ENCODE results near the gene PRR32. TPM values are rescaled to one million over a fixed set of nuclear protein-coding genes. Genes with fewer than 3 reads are reported as not detected.

Gene PRR32
- total RNA-seq, 1 donor from 2014 or later: not detected

DNA sequence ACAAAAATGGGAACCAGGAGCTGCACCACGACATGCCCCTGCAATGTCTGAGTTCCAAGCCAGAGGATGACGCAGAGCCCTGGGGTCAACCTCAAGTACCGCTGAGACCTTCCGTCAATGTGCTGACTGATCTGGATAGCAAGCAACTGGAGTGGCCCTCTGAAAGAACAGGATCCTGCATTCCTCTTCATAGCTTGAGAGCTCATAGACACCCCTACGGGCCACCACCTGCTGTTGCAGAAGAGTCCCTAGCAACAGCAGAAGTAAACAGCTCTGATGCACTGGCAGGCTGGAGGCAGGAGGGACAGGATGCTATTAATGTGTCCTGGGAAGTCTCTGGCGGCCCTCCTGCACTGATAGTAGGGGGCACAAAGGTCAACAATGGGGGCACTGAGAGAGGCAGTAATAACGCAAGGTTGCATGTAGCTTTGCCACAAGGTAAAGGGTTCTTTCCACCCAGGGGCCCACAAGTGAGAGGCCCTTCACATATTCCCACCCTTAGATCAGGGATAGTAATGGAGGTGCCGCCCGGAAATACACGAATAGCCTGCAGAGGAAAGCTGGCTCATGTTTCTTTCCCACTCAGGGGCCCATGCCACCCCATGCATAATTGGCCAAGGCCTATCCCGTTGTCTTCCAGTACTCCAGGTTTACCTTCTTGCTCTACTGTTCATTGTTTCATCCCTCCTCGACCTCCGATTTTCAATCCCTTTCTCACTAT is 1.3 kb downstream of the PRR32 start:
- H3K9me3 ChIP-seq (replicated peaks): no peaks in the 10 kb centered on the region
- H3K27ac ChIP-seq (replicated peaks): peak overlapping the region; percentile 63
- intact Hi-C loops (cut with micrococcal nuclease): no loop called here
- no peaks in the 10 kb centered on the region for H3K36me3 ChIP-seq
- TF ChIP-seq, protein P1, sequence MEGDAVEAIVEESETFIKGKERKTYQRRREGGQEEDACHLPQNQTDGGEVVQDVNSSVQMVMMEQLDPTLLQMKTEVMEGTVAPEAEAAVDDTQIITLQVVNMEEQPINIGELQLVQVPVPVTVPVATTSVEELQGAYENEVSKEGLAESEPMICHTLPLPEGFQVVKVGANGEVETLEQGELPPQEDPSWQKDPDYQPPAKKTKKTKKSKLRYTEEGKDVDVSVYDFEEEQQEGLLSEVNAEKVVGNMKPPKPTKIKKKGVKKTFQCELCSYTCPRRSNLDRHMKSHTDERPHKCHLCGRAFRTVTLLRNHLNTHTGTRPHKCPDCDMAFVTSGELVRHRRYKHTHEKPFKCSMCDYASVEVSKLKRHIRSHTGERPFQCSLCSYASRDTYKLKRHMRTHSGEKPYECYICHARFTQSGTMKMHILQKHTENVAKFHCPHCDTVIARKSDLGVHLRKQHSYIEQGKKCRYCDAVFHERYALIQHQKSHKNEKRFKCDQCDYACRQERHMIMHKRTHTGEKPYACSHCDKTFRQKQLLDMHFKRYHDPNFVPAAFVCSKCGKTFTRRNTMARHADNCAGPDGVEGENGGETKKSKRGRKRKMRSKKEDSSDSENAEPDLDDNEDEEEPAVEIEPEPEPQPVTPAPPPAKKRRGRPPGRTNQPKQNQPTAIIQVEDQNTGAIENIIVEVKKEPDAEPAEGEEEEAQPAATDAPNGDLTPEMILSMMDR (IDR thresholded peaks at IDR 0.05; ENCODE audit: borderline replicate concordance): no peak
- H3K4me3 ChIP-seq: no peak overlapping the region
- DNase-seq: peak; percentile 31
- H3K4me1 ChIP-seq: no peaks in the 10 kb centered on the region
- H3K27me3 ChIP-seq (ENCODE audit: low read depth): no peaks in the 10 kb centered on the region

DNA sequence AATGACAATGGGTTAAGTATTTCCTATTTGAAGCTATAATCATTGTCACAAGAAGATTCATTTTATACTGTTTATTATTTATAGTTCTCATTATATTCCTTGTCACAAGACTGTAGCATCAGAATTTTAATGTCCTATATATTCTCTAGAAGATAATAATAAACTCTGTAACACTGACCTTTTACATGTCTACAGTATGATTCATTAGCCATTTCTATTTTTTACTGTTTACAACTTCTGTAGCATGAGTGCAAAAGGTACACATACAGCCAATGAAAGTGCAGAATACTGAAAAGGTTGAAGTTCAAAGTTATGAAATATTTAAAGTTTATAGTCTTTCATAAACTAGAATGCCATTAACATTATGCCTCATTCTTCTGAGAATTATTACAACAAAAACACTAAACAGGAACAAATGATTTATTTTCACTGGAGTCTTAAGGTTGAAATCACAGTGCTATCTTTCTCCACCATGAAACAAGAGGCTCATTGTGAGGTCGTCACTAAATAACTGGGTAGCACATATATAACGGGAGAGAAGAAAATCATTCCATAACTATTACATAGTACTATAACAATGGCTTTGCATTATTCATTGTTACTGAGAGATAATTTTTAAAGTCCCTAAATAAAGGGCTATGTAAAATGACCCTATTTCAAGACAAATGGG is 4.9 kb downstream of the PRR32 start:
- Histone ChIP-seq H3K27ac (replicated peaks) (no peak overlapping the region), H3K9me3 (replicated peaks) (no peaks in the 10 kb centered on the region), H3K4me1 (no peaks in the 10 kb centered on the region), H3K36me3 (no peaks in the 10 kb centered on the region), H3K27me3 (ENCODE audit: low read depth) (no peaks in the 10 kb centered on the region), H3K4me3 (no peak overlapping the region)
- TF ChIP-seq, protein P1 (IDR thresholded peaks at IDR 0.05; ENCODE audit: borderline replicate concordance): no peak
- intact Hi-C loops (cut with micrococcal nuclease): no loop called here
- no peak for DNase-seq

DNA sequence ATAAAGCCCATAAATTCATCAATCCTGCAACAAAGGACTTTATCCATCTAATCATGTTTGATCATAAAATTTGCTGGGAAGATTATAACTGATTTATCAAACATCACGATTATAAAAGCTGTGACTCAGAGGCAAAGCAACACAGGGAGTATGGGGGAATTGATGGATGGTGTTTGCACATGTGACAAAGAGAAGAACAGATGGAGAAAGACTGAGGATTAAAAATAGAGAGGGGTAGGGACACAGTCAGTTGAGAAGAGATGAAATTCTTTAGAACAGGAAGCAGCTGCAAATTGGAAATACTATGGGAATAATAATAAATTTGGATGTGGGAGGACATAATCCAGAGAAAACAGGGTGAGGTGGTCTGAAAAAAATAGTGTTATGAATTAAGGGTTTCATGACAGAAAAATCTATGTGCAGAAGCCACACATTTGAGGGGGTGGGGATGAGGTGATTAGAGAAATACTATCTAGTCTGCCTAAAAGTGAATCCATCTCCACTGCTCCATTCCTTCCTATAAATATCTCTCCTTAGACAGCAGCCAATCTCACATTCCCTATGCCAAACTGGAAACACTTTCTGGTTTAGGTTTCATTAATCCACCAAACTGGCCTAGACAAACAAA is 6.2 kb downstream of the PRR32 start:
- Histone ChIP-seq H3K27ac (replicated peaks) (no peak overlapping the region), H3K4me3 (no peak overlapping the region), H3K4me1 (no peaks in the 10 kb centered on the region), H3K9me3 (replicated peaks) (no peaks in the 10 kb centered on the region), H3K36me3 (no peaks in the 10 kb centered on the region), H3K27me3 (ENCODE audit: low read depth) (no peaks in the 10 kb centered on the region)
- DNase-seq: no peak
- intact Hi-C loops (cut with micrococcal nuclease): no loop called here
- TF ChIP-seq, protein P1 (IDR thresholded peaks at IDR 0.05; ENCODE audit: borderline replicate concordance): no peak

DNA sequence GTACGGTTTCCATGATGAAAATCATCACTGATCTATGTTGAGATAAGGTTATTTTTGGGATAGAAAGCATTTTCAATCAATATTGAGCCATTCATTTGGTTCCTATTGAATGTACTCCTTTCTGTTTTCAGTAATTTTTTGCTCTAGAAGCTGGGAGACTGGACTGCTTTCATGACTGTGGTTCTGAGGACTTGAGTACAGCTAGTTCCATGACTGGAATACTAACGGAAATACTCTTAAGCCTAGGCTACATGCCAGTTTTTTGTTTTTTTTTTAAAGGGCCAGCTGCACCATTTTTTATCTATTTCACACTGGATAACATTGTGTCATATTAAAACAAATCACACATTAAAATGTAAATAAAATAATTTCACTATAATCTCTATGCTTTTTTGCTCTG is 16.7 kb downstream of the PRR32 start:
- H3K4me1 ChIP-seq: no peaks in the 10 kb centered on the region
- DNase-seq: no peak
- no peak overlapping the region for H3K4me3 ChIP-seq
- H3K27me3 ChIP-seq (ENCODE audit: low read depth): no peaks in the 10 kb centered on the region
- intact Hi-C loops (cut with micrococcal nuclease): no loop called here
- TF ChIP-seq, protein P1 (IDR thresholded peaks at IDR 0.05; ENCODE audit: borderline replicate concordance): no peak
- H3K9me3 ChIP-seq (replicated peaks): no peaks in the 10 kb centered on the region
- H3K27ac ChIP-seq (replicated peaks): peak overlapping the region; percentile 57
- H3K36me3 ChIP-seq: no peaks in the 10 kb centered on the region

DNA sequence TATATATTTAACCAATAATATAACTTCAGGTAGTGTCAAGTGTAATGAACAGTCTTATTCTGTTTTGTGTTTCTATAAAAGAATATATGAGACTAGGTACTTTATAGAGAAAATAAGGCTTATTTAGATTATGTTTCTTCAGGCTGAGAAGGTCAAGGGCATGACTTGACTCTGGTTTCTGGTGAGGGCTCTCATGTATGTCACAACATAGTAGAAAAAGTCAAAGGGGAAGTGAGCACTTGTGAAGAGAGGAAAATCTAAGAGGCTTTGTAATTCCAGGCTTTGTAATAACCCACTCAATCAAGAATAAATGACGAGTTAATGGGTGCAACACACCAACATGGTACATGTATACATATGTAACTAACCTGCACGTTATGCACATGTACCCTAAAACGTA is 27.6 kb downstream of the PRR32 start:
- H3K9me3 ChIP-seq (replicated peaks): peaks cover 5% of the 10 kb centered on the region
- H3K27me3 ChIP-seq (ENCODE audit: low read depth): no peaks in the 10 kb centered on the region
- no peaks in the 10 kb centered on the region for H3K36me3 ChIP-seq
- TF ChIP-seq, protein P1 (IDR thresholded peaks at IDR 0.05; ENCODE audit: borderline replicate concordance): no peak
- no peak overlapping the region for H3K4me3 ChIP-seq
- intact Hi-C loops (cut with micrococcal nuclease): no loop called here
- no peaks in the 10 kb centered on the region for H3K4me1 ChIP-seq
- no peak for DNase-seq
- no peak overlapping the region for H3K27ac ChIP-seq (replicated peaks)
